ENCODE data around the gene ARPP21.

The ARPP21 gene

DNA sequence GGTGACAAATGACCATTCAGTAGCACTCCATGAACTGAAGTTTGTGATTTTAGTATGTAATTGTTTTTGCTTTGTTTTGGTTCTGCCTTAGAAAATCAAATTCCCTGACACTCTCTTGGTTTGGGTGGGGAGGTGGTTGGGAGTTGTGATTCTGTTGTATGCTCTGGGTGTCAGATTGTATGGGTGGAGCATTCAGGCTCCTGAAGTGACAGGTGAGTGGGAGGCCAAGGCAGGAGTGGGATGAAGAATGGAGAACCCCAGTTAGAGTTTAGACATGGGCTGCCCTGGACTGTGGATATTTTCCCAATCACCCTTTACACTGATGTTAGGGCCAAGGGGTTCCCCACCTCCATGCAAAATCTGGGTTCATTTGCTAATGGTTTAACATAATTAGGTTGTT, 83.6 kb downstream of the ARPP21 start:
- H3K4me3 ChIP-seq (ENCODE audit: control insufficient read depth, low read depth, low read length) = no peak overlapping the region
- TF ChIP-seq CTCF (conservative IDR thresholded peaks at IDR 0.05; ENCODE audit: control insufficient read depth, insufficient read depth, low read depth, low read length) = no peak
- DNase-seq (ENCODE audit: low read depth) = no peak

DNA sequence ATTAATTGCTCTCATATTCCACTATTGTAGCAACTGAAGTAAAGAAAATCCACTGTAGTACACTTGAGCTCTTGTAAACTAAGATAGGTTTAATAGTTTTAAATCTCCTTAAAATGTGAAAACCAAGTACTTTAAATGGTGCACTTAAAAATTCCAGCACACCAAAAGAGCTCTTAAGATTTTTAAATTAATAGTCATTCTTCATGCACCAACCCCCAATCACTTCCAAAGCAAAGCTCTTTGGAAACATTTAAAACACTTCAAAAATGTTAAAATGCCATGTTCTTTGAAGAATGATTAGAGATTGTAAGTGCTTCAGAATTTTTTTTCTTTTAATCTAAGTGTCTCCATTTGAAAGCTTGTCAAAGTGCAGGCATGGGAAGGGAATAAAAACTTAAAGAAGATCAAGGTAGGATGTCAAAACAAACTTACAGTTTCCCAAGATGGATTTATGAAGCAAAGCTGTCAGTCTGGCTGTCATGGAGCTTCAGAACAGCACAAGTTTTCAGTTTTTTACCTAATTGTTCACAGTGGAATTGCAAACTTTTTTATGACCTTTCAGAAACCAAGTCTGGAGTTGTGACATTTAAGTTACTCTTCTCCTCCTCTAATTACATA, 84.3 kb downstream of the ARPP21 start:
- no peak overlapping the region for H3K4me3 ChIP-seq (ENCODE audit: control insufficient read depth, low read depth, low read length)
- TF ChIP-seq CTCF (conservative IDR thresholded peaks at IDR 0.05; ENCODE audit: control insufficient read depth, insufficient read depth, low read depth, low read length) = no peak
- no peak for DNase-seq (ENCODE audit: low read depth)

GRCh38 chr3:35724106-35724505, 84.8 kb downstream of the ARPP21 start:
- no peak for TF ChIP-seq CTCF (conservative IDR thresholded peaks at IDR 0.05; ENCODE audit: control insufficient read depth, insufficient read depth, low read depth, low read length)
- no peak overlapping the region for H3K4me3 ChIP-seq (ENCODE audit: control insufficient read depth, low read depth, low read length)
- no peak for DNase-seq (ENCODE audit: low read depth)

DNA sequence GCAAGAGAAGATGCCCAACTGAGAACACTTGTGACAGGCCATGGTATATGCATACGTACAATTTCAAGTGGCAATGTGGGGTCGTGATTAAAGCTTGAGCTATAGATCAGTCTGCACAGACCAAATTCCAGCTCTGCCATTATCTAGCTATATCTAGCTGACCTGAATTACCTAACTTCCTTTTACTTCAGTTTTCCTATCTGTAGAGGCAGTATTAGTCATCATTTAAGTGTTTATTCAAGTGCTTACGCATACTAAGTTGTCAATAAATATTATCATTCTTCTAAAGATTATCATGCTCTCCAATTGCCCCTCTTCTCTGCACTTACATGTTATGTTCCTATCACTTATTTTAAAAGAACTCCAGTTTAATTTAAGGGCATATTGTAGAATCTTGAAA, 87.9 kb downstream of the ARPP21 start:
- no peak for TF ChIP-seq CTCF (conservative IDR thresholded peaks at IDR 0.05; ENCODE audit: control insufficient read depth, insufficient read depth, low read depth, low read length)

DNA sequence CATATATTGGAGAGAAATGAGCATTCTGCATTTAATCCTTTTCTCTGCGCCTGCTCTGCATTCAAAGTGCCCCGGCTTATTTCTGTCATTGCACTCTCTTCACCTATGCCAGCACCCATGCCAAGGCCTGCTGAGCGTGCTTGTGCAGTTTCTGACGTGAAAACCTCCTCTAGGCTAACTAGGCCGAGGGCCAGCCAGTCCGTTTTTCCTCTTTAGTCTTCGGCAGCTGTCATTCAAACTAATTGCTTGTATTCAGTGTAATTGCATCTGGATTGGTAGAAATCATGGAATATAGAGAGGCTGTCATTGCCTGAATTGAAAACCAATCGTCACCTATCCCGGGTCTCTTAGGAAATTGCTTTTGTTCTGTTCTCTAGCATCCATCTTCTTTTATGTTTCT, 94.0 kb downstream of the ARPP21 start:
- TF ChIP-seq CTCF (conservative IDR thresholded peaks at IDR 0.05; ENCODE audit: control insufficient read depth, insufficient read depth, low read depth, low read length) = no peak
- H3K4me3 ChIP-seq (ENCODE audit: control insufficient read depth, low read depth, low read length) = no peak overlapping the region
- no peak for DNase-seq (ENCODE audit: low read depth)

More for the DNA sequence above, 87.9 kb downstream of the ARPP21 start:
- H3K4me3 ChIP-seq (ENCODE audit: control insufficient read depth, low read depth, low read length) = no peak overlapping the region
- no peak for DNase-seq (ENCODE audit: low read depth)

DNA sequence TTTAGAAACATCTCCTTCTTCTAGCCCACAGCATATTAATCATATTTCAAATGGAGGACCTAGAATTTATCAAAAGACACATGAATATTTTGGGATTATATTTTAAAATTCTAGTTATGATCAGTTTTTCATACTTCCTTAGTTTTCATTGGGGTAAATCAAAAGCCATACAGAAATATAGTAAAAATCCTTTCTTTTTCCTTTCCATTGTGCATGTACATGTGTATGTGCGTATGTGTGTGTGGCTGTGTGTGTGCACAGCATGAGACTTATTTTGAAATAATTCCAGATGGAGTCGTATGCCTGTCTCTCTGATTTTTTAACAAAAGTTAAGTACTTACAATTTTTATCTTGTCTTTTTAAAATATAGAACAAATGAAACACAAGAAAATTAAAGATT, 94.5 kb downstream of the ARPP21 start:
- TF ChIP-seq CTCF (conservative IDR thresholded peaks at IDR 0.05; ENCODE audit: control insufficient read depth, insufficient read depth, low read depth, low read length) = no peak
- H3K4me3 ChIP-seq (ENCODE audit: control insufficient read depth, low read depth, low read length) = no peak overlapping the region
- no peak for DNase-seq (ENCODE audit: low read depth)

- no peak for DNase-seq (ENCODE audit: low read depth)
- TF ChIP-seq CTCF (conservative IDR thresholded peaks at IDR 0.05; ENCODE audit: control insufficient read depth, insufficient read depth, low read depth, low read length) = no peak
- no peak overlapping the region for H3K4me3 ChIP-seq (ENCODE audit: control insufficient read depth, low read depth, low read length)
These were observed 97.8 kb downstream of the ARPP21 start for GRCh38 chr3:35737080-35737479.

All from fibroblast of mammary gland (primary cell).